HG02588 (cell line): ENCODE measurements around the gene HOXC11.

Source experiments
- ATAC-seq: cut with Tn5 transposase; IDR thresholded peaks from one replicate; pipeline ENCODE4 v1.9.1; 2021; ENCODE audit warnings: mild to moderate bottlenecking, moderate library complexity; ENCODE audit not compliant: unreplicated experiment

The HOXC11 gene

DNA sequence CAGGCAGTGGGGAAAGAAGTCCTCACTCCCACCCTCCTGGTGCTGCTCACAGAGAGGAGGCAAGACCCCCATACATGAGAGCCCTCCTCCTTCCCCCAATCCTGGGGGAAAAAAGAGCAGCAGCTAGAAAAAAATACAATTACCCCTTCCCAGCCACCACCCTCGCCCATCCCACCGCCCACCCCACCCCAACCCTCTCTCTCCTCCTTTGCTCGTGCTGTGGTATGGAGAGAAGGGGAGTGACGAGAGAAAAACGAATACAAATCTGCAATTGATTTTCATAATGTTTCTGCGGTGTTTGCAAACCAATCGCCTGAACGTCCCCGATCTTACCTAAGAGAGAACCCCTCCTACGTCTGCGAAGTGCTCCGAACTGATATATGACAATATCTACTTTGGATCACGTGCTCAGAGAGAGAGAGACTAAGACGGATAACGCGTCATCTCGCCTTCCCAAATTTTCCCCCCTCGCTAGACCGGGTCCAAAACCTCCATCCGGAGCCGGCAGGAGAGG lies at the start of gene HOXC11:
HOXC11 (plus strand) TSS at position 405 of the 514 bp plus-strand sequence. CDS start 116 bp downstream, outside the sequence.
- no peak for ATAC-seq

DNA sequence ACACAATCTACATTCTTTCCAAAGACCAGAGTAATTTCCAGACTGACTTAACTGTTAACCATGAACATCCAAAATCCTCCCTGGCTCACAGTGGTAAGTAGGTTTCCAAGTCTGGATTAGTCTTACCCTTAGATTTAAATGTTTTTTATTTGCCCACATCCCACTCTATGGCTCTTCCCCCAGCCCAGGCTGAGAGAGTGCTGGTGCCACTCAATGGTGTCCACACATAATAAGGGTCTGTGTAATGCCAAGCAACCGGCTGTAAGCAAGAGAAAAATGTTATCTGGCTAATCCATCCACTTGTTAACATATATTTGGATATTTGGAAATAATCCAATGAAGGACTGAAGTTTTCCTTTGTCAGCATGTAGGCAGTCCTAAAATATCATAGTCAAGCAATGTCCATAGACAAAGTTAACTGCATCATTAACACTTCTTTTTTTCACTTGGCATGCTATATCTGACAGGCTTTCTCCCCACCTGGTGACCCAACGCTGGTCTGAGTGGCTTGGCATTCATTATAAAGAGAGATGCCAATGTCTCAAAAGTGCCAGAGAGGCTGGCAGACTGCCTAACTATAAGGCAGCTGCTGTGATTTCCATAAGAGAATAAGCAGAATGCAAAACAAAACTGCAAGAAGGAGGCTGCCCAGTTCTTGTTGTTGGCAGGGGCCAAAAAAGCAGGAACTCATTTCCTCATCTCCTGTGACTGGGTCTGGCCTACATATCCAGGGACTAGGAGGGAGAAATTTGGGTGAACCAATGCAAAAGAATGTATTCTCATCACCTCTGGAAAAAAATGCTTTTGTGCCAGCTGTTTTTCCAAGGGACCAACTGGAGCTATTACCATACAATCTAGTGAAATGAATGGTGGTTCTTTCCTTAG lies 48.2 kb upstream of the HOXC11 start:
- ATAC-seq = no peak

DNA sequence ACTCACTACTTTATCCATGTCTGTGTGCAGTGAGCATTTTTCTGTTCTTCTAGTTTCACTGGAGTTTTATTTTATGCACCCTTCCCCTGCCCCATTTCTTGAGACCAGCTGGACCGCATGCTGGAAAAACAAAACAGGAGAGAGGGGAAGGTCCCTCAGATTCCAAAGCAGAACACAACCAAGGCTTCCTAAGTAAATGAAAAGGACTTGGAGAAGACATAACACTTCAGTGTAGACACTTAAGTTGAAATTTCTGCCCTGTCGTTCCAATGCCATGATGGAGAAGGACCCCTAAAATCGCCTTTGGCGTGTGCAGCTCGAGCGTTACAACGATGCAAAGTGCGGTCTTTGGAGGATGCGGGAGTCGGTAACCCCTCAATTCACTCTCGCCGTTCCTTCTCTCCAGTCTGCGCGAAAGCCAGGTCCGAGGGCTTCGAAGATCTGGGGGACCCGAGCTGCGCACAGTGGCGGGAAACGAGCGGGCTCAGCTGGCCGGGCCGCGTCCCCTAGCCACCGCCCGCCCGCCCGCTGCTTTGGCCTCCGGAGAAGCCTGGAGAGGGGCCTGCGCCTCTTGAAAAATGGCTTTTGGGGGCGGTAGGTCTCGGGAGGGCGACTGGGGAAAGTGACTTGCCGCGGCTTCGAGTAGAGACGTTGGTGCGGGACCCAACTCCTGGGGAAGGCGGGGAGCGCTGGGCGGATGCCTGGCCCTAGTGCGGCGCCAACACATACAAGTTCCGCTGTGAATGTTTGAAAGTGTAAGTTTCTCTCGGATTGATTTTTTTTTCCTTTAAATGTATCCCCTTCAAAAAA lies 45.5 kb upstream of the HOXC11 start:
- ATAC-seq = no peak

DNA sequence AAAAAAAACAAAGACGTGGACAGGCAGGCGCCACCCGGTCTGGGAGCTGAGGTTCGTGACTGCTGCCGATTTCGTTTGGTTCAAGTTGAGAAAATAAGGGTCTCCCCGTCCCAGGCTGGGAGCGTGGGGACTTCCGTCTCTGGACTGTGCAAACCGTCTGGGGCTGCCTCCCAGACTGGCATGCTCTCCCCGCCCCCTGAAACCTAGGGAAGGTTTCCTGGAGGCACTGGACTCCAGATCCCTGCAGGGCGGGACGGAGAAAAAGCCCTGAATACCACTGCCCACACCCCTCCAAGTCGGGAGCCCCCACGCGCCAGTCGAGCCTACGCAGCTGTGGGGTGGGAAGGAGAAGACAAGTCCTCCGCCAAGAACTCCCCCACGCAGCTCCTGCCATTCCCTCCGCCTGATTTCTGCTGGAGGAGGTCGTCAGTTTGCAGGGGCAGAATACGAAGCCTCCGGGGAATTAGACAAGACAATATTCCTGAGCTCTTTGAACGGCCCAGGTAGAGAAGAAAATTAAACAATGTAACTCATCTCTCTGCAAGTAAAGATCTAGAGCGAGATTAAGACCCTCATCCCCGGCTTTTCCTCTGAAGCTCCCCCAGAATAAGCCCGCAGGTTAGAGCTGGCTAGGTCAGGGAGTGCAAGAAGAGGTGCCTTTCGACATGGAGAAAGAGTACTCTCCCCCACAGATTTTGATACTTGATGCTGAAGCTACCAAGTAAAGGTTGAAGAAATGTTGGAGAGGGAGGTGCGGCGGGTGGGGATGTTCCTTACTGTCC lies 44.7 kb upstream of the HOXC11 start:
- ATAC-seq = no peak

DNA sequence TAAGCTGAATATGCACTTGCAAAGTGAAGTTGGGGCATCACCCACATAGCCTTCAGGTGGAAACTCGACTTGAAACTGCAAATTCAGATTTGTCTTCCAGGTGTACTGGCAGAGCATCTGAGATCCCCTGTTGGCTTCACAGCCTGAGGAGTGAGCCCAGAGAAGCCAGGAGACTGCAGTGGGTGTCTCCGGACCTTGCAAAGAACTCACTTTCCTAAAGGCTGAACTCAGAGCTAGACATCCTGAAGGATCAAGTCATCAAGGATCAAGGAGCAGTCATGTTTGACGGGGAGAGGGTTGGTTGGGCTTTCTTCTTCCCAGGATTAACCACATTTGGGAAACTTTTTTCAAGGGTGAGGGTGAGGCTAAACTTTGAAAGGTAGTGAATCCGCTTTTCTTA lies 43.4 kb upstream of the HOXC11 start:
- no peak for ATAC-seq

DNA sequence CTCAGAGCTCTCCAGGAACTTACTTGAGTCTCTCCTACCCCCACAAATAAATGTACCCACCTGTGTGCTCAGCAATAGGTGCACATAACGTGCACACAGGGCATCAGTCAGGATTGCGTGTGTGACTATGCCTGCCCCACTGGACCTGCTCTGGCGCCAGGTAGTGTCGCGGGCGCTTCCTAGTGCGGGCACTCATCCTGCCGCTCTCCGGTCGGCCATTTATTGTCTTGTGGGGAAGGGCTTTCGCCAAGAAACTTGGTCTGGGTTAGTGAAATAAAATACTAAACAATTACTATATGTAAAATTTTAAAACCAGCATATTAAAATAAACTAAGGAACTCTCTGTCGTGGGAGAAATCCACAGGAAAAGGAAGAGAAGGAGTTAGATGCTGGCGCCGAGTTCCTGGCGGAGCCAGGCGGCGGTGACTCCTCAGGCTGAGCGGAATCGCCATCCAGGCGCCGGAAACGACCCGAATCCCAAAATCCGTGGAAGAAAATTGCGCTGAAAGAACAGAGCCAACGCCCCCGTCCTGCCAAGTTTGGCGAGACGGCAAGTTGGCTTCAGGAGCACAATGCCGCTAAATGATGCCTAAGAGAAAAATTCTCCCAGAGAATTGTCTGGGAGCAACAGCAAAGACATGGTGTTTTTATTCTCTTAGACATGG lies 42.2 kb upstream of the HOXC11 start:
- no peak for ATAC-seq

DNA sequence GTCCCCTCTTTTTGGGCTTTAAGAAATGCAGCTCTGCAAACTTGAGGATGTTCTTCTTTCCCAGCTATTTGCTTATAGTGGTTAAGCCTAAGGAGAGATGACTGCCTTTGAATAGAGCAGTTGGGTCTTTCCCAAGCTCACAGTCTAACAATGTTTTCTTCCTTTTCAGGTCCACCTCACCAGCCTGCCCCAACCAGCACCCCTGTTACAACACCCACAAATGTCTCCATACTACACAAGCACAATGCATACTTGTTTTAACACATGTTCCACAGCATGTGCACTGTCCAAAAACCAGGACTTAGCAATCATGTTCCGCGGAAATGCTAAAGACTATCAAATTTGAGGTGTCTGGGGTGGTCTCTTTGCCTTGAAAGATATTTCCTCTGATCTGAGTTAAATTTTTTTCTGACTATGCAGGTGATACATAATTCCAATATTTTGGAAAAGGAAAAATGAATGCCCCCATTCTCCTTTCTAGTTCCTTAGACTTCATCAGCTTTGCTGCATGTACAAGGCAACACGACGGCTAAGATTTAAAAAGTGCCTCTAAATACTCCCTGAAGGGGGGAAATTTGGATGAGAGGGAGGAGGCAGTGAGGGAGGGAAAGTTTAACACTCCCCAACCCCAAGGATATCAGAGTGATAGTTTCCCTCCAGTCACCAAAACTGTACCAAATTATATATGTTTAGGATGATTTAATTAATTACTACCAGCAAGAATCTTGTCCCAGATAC lies 40.9 kb upstream of the HOXC11 start:
- no peak for ATAC-seq

DNA sequence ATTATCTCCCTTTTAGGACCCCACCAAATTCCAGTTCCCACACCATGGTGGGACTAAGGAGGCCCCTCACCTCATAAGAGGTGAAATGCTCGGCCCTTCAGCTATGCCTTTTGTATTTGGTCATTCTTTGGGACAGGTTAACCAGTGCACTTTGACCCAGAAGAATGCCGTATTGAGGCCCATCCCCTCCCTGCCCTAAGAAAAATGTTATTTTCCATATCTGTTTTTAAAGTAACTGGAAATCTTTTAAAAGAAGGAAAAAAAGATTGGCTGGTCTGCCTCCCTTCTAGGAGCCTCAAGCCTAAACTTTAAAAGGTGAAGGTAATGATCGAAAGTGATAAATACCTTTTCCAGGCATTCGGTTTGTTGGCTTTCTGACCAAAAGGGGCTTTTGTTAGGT lies 40.0 kb upstream of the HOXC11 start:
- no peak for ATAC-seq

DNA sequence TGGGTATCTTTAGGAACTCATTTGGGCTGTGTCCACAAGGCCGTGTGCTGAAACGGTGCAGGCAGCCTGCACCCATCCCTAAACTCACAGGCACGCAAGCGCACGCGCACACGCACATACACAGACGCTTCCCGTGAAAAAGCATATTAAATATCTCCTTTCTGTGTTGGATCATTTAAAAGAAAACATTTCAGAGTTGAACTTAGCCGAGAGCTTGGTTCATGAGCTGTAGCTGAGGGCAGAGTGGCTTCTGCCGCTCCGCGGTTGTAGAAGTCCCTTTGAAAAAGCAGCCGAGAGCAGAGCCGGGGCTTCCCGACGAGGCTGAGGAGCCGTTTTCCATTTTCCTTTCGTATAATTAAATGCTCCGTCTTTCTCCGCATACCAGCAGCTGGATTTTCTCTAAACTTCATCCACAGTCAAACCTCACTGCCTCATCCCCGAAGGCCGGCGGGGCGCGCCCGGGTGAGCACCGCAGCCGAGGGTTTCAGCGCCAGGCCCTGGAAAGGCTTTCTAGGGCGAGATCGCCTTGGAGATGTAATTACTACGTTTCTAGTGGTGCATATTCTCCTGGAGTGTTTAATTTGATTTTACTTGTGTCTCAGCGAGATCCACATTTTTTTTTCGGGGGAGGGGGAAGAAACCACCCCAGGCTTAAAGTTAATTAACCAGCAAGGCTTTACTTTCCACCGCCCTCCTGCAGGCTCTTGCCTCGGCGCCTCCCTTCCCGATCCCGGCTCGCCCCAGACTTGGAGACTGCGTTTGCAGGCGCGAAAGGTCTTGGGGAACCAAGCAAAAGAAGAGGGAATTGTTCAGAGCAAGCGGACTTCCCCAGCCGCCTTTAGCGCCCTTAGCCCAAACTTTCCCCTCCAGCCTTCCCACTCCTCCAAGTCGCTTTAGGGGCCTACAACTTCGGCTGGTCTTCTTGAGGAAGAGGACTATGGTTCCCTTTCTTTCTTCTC lies 37.3 kb upstream of the HOXC11 start:
- no peak for ATAC-seq

DNA sequence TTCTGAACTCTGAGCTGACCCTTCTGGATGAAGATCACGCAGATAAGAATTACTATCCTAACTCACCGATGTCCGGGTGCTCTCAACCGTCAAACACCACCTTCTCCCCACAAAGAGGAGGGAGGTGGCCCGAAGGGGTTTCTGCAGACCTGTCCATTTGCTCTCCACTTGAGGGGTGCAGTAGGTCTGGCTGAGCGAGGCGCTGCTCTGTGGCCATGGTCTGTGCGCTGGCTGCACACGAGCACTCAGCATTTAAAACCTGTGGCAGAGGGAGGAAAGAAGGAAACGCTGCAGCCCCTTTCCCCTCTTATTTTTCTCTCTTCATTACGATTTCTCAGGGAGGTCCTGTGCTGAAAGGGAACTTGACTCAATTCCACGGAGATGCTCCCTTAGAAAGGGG lies 35.8 kb upstream of the HOXC11 start:
- ATAC-seq = no peak

DNA sequence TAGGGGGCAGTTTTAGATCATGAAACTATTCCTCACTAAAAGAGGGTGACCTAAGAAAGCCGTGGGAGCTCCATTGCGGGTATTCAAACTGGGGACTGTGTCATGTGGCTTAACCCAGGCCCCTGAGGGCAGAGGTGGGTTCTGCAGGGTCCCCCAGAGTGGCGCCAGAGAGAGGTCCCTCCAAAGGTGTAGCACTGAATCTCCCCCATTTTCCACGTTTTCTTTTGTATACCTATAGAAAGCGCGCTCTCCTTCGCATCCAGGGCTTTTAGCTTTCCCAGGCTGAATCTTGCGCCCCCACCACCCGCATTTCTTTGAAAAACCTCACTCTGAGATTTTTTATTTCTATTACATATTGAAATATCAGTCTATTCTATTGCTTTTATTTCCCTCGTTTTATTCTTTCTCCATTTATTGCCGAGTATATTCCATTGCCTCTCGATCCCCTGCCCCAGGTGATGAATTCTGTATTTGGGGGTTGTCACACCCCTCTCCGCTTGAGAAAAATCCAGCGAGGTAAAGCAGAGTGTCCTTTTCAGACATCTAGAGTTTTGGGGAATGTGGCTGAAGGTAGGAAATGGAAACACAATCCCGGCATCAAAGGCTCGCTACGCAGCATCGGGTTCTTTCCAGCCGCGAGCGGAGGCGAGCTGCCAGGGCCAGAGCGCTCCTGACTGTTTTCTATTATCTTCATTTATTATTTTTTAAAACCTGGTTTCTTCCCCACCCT lies 35.2 kb upstream of the HOXC11 start:
- ATAC-seq = no peak

DNA sequence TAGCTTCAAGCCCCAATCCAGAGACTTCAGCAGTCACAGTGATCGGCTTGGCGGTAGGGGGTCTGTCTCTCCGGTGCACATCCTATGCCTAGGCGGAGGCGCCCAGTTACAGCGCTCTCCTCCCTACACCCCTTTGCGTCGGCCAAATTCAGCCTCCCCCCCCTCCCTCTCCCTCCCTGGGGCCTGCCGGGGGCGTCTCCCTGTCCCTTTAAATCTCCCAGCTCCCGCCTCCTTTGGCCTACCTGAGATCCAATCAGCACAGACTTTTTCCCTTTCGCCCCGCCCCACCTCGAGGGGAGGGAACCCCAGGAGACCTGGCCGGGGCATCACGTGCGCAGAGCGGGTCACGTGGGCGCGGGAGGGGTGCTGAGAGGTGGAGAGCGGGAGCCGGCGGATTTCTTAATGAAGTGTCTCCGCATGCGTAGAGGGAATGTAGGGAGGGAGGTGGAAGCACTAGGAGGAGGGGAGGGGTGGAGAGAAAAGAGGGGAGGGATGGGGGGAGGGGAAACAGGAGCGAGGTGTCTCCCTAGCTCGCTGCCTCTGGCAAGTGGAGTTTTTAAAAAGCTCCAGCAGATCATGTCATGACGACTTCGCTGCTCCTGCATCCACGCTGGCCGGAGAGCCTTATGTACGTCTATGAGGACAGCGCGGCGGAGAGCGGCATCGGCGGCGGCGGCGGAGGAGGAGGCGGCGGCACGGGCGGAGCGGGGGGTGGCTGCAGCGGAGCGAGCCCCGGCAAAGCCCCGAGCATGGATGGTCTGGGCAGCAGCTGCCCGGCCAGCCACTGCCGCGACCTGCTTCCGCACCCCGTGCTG lies 34.4 kb upstream of the HOXC11 start, which contains the start of gene HOXC13:
HOXC13 (plus strand) TSS at position 506 of the 815 bp plus-strand sequence; CDS start at position 582, 76 bp downstream.
- no peak for ATAC-seq

DNA sequence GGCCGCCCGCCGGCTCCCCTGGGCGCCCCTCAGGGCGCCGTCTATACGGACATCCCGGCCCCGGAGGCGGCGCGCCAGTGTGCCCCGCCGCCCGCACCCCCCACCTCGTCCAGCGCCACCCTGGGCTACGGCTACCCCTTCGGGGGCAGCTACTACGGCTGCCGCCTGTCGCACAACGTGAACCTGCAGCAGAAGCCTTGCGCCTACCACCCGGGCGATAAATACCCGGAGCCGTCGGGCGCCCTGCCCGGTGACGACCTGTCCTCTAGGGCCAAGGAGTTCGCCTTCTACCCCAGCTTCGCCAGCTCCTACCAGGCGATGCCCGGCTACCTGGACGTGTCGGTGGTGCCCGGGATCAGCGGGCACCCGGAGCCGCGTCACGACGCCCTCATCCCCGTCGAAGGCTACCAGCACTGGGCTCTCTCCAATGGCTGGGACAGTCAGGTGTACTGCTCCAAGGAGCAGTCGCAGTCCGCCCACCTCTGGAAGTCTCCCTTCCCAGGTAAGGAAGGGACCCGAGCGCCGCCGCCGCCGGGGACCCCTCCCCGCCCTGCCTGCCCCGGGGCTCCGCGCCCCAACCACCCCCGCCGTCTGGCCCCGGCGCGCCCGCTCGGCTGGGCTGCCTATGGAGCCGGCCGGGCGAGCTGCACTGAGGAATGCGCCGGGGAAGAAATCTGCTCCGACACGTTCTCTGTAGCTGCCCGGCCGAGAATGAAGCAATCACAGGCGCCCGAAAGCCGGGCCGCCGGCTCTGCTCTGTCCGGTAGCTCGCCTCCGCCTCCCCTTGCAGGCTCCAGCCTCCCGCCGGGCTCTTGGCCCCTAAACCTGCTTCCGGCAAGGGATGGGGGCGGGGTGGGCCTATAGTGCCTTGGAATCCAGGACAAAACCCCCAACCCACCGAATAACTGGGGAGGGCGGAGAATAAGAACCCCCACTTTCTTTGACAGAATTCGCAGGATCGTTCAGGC lies 33.5 kb upstream of the HOXC11 start:
- ATAC-seq = no peak

DNA sequence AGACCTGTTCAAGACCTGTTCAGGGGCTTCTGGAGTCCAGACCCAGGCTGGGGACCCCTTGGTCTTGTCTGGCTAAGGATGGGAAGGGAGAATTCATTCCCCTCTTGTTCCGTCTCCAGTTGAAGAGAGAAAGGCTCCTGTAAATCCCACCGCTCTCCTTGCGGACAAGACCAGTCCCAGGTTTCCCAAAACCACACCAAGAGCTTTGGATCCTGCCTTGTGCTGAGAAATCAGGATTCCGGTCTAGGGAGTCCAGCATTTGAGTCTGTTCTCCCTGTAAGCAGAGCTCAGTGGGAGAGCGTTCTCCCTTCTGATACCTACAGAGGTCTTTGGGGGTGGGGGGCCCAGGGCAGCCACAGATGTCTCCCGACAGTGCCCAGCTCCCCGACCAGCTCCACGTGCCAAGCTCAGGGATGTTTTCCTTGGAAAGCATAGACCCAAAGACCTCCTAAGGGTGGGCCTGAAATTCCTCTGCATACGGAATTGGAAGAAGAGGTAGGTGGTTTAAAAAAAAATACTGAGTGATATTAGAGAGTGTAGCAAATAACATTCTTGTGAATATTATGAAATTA lies 32.4 kb upstream of the HOXC11 start:
- ATAC-seq = no peak

DNA sequence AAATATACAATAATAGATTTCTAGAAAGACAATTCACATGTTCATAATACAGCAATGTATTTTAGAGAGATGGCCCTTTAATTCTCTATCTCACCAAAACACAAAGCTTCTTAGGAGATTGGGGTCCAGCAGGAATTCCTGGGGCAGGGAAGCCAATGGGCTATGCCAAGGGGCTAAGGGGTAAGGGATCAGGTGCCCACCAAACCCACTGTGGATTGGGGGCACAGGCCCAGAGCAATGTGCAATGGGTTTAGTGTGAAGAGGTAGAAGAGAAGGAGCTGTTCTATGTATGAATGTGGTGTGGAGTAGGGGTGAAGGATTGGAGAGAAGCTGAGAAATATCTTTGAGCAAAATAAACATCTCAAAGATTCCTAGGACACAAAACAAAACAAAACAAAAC lies 31.7 kb upstream of the HOXC11 start:
- no peak for ATAC-seq

DNA sequence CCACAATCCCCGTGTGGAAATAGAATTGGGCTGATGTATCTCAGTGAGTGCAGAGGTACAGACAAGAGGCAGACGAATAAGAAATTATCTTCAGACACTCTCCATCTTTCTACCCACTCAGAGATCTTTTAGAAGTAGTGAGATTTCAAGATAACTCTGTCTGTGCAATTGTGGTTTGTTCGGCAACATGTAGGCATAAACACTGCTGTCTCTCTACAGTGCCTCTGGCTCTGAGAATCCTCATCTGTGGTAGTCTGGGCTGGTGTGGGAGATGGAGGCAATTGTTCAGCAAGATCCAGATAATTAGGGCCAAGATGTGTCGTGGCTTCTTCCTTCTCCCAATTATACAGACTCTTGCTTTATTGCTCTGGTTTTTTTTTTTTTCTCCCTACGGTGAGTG lies 31.2 kb upstream of the HOXC11 start:
- no peak for ATAC-seq
